BLaER1 treated with 17β-estradiol and CSF1 and Interleukin-3, amounts not matched to agents 10 nM and 100 nM (cell line): ENCODE results near the gene SUZ12.
"Not testable (repeated sequence)": the region's sequence is repeated elsewhere in the genome, so short reads cannot be mapped to it uniquely, and the experiment has no call there.

Experiments used
- H3K27ac ChIP-seq, 11 experiments: shearing (Covaris generic); formaldehyde crosslinking; 2 replicates each; pipeline ENCODE4 v1.8.1; 2022
- H3K27me3 ChIP-seq, 11 experiments: shearing (Covaris generic); formaldehyde crosslinking; 2 replicates each; pipeline ENCODE4 v1.8.1; 2022
- H3K36me3 ChIP-seq, 11 experiments: shearing (Covaris generic); formaldehyde crosslinking; 2 replicates each; pipeline ENCODE4 v1.8.1; 2022
- H3K4me1 ChIP-seq, 10 experiments: shearing (Covaris generic); formaldehyde crosslinking; 2 replicates each; pipeline ENCODE4 v1.8.1; 2022
- H3K4me2 ChIP-seq, 11 experiments: shearing (Covaris generic); formaldehyde crosslinking; 2 replicates each; pipeline ENCODE4 v1.8.1; 2022
- H3K4me3 ChIP-seq, 10 experiments: shearing (Covaris generic); formaldehyde crosslinking; 2 replicates each; pipeline ENCODE4 v1.8.1; 2022
- H3K9ac ChIP-seq, 11 experiments: shearing (Covaris generic); formaldehyde crosslinking; 2 replicates each; pipeline ENCODE4 v1.8.1; 2022
- H3K9me3 ChIP-seq, 11 experiments: shearing (Covaris generic); formaldehyde crosslinking; replicated peaks in 1 of 11; 2 replicates each; pipeline ENCODE4 v1.8.1; 2022
- H4K20me1 ChIP-seq, 11 experiments: shearing (Covaris generic); formaldehyde crosslinking; 2 replicates each; pipeline ENCODE4 v1.8.1; 2022
- Cebpa-rat ChIP-seq, 11 experiments: shearing (Covaris generic); IDR thresholded peaks; 2 replicates each; pipeline ENCODE4 v1.8.1; 2022

SUZ12 gene

GRCh38 chr17:31935512-31935911 lies 1.3 kb upstream of the SUZ12 start:
- no peak overlapping the region for H3K9ac ChIP-seq
- no peak for TF ChIP-seq Cebpa-rat (IDR thresholded peaks at IDR 0.05)
- H4K20me1 ChIP-seq, result peaks cover 10 to 23% (median 21%) of the 10 kb centered on the region in 11 experiments; a peak in 20 of 22 replicates
- H3K4me1 ChIP-seq, result peaks cover 4 to 15% (median 8%) of the 10 kb centered on the region in 10 experiments; a peak in 14 of 20 replicates
- H3K4me3 ChIP-seq, result no peak overlapping the region
- no peak overlapping the region for H3K4me2 ChIP-seq
- peaks cover 0 to 10% (median 7%) of the 10 kb centered on the region in 11 experiments; a peak in 17 of 22 replicates for H3K36me3 ChIP-seq
- no peak overlapping the region for H3K27ac ChIP-seq
- no peaks in the 10 kb centered on the region for H3K27me3 ChIP-seq
- H3K9me3 ChIP-seq, result peaks cover 0 to 5% (median 0%) of the 10 kb centered on the region in 11 experiments; a peak in 3 of 22 replicates

DNA sequence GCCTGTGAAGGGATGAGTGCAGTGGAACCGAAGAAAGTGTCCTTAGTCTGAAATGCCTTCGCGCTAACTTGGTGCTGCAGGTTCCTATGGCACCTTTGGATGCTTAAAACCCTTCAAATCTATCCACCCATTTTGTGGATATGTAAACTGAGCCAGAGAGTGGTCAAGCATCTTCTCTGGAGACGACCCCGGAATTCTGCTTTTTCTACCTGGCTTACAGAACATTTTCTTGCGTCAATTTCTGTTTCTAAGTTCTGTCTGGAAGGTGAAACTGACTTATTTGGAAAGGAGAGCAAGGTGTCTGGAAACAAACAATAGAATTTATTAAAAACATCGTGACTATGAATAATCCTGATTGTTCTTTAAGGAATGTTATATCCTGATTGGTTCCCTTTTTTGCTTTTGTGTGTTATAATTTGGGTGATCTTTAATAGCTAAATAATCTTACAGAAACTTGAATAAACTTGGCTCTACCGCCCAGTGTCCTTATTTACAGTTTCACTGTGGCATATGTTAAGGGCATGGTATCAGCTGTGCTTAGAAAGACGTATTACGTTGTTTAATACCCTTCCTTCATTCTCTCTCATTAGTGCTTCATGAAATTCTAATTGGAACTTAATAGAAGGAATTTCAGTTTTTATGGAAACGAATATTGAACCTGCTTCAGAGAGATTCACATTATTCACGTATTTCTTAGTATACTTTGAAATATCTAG lies 1.3 kb downstream of the SUZ12 start:
- Histone ChIP-seq H4K20me1 (peaks cover 14 to 43% (median 31%) of the 10 kb centered on the region in 11 experiments; a peak in 20 of 22 replicates), H3K27ac (peak overlapping the region in 8 of 11 experiments; percentile 5 to 53 (median 33); a peak in 12 of 22 replicates), H3K4me3 (peak overlapping the region; percentile 52 to 71 (median 66)), H3K4me1 (peaks cover 4 to 15% (median 9%) of the 10 kb centered on the region in 10 experiments; a peak in 14 of 20 replicates), H3K9ac (peak overlapping the region; percentile 65 to 80 (median 72)), H3K4me2 (peak overlapping the region; percentile 61 to 89 (median 78)), H3K36me3 (peaks cover 17 to 36% (median 31%) of the 10 kb centered on the region in 11 experiments)
- H3K9me3 ChIP-seq, H3K27me3 ChIP-seq: not testable (repeated sequence)

DNA sequence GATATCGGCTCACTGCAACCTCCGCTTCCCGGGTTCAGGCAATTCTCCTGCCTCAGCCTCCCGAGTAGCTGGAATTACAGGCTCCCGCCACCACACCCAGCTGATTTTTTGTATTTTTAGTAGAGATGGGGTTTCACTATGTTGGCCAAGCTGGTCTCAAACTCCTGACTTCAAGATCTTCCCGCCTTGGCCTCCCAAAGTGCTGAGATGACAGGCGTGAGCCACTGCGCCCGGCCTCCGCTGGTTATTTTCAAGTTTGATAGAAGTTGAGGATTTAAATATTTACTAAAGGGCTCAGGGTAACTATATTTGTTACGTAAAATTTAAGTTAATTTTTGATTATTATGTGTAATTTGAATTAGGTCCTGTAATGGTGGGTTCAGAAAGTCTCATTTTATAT lies 5.1 kb downstream of the SUZ12 start:
- Histone ChIP-seq H3K4me1 (peaks cover 0 to 11% (median 9%) of the 10 kb centered on the region in 10 experiments; a peak in 11 of 20 replicates), H3K36me3 (peaks cover 42 to 74% (median 64%) of the 10 kb centered on the region in 11 experiments), H4K20me1 (peaks cover 14 to 61% (median 49%) of the 10 kb centered on the region in 11 experiments; a peak in 20 of 22 replicates)
- not testable (repeated sequence) for H3K9ac ChIP-seq, H3K9me3 ChIP-seq, H3K27ac ChIP-seq, H3K27me3 ChIP-seq, H3K4me3 ChIP-seq, H3K4me2 ChIP-seq

GRCh38 chr17:31942396-31942795 lies 5.6 kb downstream of the SUZ12 start:
- not testable (repeated sequence) for H3K9me3 ChIP-seq, H3K9ac ChIP-seq, H3K27me3 ChIP-seq, H3K27ac ChIP-seq, H3K4me2 ChIP-seq, H3K4me3 ChIP-seq
- H4K20me1 ChIP-seq, result peaks cover 14 to 61% (median 49%) of the 10 kb centered on the region in 11 experiments; a peak in 20 of 22 replicates
- H3K4me1 ChIP-seq, result peaks cover 0 to 11% (median 9%) of the 10 kb centered on the region in 10 experiments; a peak in 11 of 20 replicates
- peaks cover 46 to 79% (median 68%) of the 10 kb centered on the region in 11 experiments for H3K36me3 ChIP-seq

GRCh38 chr17:31951953-31952352 lies 15.1 kb downstream of the SUZ12 start:
- not testable (repeated sequence) for H3K4me2 ChIP-seq, H3K4me3 ChIP-seq, H3K4me1 ChIP-seq, H3K9ac ChIP-seq, H3K27me3 ChIP-seq, H3K9me3 ChIP-seq, H3K27ac ChIP-seq
- Histone ChIP-seq H3K36me3 (peaks cover 81 to 96% (median 91%) of the 10 kb centered on the region in 11 experiments), H4K20me1 (peaks cover 0 to 21% (median 0%) of the 10 kb centered on the region in 11 experiments; a peak in 9 of 22 replicates)

GRCh38 chr17:31964131-31964530 lies 27.3 kb downstream of the SUZ12 start:
- not testable (repeated sequence) for H3K27me3 ChIP-seq, H3K4me1 ChIP-seq, H3K9ac ChIP-seq, H3K4me3 ChIP-seq, H3K9me3 ChIP-seq, H3K27ac ChIP-seq, H3K4me2 ChIP-seq
- peaks cover 77 to 100% (median 92%) of the 10 kb centered on the region in 11 experiments for H3K36me3 ChIP-seq
- H4K20me1 ChIP-seq, result peaks cover 4 to 41% (median 29%) of the 10 kb centered on the region in 11 experiments; a peak in 17 of 22 replicates

DNA sequence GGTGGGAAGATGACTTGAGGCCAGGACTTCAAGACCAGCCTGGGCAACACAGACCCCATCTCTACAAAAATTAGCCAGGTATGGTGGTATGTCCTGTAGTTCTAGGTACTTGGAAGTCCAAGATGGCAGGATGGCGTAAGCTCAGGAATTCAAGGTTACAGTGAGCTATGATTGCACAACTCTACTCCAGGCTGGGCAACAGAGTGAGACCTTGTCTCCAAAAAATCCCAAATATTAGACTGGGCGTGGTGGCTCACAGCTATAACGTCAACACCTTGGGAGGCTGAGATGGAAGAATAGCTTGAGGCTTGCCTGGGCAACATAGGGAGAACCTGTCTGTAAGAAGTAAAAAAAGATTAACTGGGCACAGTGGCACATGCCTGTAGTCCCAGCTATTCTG lies 30.8 kb downstream of the SUZ12 start:
- H3K9ac ChIP-seq, result no peak overlapping the region
- peaks cover 70 to 98% (median 83%) of the 10 kb centered on the region in 11 experiments for H3K36me3 ChIP-seq

DNA sequence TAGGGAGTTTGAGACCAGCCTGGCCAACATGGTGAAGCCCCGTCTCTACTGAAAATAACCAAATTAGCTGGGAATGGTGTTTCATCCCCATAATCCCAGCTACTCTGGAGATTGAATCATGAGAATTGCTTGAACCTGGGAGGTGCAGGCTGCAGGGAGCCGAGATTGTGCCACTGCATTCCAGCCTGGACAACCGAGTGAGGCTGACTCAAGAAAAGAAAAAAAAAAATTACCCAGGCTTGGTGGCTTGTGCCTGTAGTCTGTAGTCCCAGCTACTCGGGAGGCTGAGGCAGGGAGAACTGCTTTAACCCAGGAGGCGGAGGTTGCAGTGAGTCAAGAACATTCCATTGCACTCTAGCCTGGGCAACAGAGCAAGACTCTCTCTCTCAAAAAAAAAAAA lies 33.6 kb downstream of the SUZ12 start:
- Histone ChIP-seq H3K36me3 (peaks cover 60 to 95% (median 77%) of the 10 kb centered on the region in 11 experiments), H4K20me1 (peaks cover 0 to 20% (median 8%) of the 10 kb centered on the region in 11 experiments; a peak in 10 of 22 replicates)
- H3K9me3 ChIP-seq, H3K27ac ChIP-seq, H3K4me3 ChIP-seq, H3K4me1 ChIP-seq, H3K9ac ChIP-seq, H3K27me3 ChIP-seq, H3K4me2 ChIP-seq: not testable (repeated sequence)

More for the DNA sequence above, 30.8 kb downstream of the SUZ12 start:
- H3K4me3 ChIP-seq, result no peak overlapping the region
- no peaks in the 10 kb centered on the region for H3K4me1 ChIP-seq
- H3K9me3 ChIP-seq, result no peaks in the 10 kb centered on the region
- H3K4me2 ChIP-seq, result no peak overlapping the region
- peaks cover 0 to 31% (median 17%) of the 10 kb centered on the region in 11 experiments; a peak in 15 of 22 replicates for H4K20me1 ChIP-seq
- TF ChIP-seq Cebpa-rat (IDR thresholded peaks at IDR 0.05), result peak in 3 of 11 experiments; percentile 10 to 65 (median 21); a peak in 2 of 22 replicates
- H3K27ac ChIP-seq, result no peak overlapping the region
- H3K27me3 ChIP-seq, result no peaks in the 10 kb centered on the region

GRCh38 chr17:31974269-31975071 lies 37.7 kb downstream of the SUZ12 start:
- peaks cover 52 to 90% (median 72%) of the 10 kb centered on the region in 11 experiments for H3K36me3 ChIP-seq
- H3K4me1 ChIP-seq, H3K27ac ChIP-seq, H3K4me2 ChIP-seq, H3K9me3 ChIP-seq, H3K9ac ChIP-seq, H3K27me3 ChIP-seq, H3K4me3 ChIP-seq, H4K20me1 ChIP-seq: not testable (repeated sequence)

GRCh38 chr17:31975391-31975790 lies 38.6 kb downstream of the SUZ12 start:
- H3K36me3 ChIP-seq, result peaks cover 47 to 90% (median 71%) of the 10 kb centered on the region in 11 experiments
- not testable (repeated sequence) for H3K4me3 ChIP-seq, H3K4me2 ChIP-seq, H3K27me3 ChIP-seq, H3K4me1 ChIP-seq, H3K9ac ChIP-seq, H3K27ac ChIP-seq, H4K20me1 ChIP-seq, H3K9me3 ChIP-seq

DNA sequence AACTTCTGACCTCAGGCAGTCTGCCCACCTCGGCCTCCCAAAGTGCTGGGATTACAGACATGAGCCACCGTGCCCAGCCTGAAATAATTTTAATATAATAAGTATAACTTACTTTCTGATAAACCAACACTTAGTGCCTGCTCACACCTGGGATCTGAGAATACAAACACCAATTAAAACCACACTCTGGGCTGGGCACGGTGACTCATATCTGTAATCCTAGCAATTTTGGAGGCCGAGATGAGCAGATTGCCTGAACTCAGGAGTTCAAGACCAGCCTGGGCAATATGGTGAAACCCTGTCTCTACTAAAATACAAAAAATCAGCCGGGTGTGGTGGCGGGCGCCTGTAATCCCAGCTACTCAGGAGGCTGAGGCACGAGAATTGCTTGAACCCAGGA lies 55.0 kb downstream of the SUZ12 start:
- not testable (repeated sequence) for H3K4me2 ChIP-seq
- peaks cover 99 to 100% (median 100%) of the 10 kb centered on the region in 11 experiments for H3K36me3 ChIP-seq

More for the DNA sequence above, 55.0 kb downstream of the SUZ12 start:
- not testable (repeated sequence) for H3K9ac ChIP-seq, H3K27me3 ChIP-seq, H3K27ac ChIP-seq, H3K4me3 ChIP-seq, H3K9me3 ChIP-seq, H3K4me1 ChIP-seq
- H4K20me1 ChIP-seq, result peaks cover 0 to 11% (median 0%) of the 10 kb centered on the region in 11 experiments; a peak in 3 of 22 replicates
